Activated CD4-positive, alpha-beta T cell treated with anti-CD3 and anti-CD28 coated beads, Interleukin-2, amount 10 ng/mL, durations not matched to agents 24 days and 14 days (primary cell): ENCODE results near the gene FUT9. TPM values are rescaled to one million over a fixed set of nuclear protein-coding genes. Genes with fewer than 3 reads are reported as not detected.
"Not testable (repeated sequence)": the region's sequence is repeated elsewhere in the genome, so short reads cannot be mapped to it uniquely, and the experiment has no call there.

Source experiments
- DNase-seq: peaks from one replicate; pipeline ENCODE4 v3.0.0; 2022
- H3K27ac Mint-ChIP-seq: one replicate; pipeline ENCODE4 v1.8.0; 2022; ENCODE audit warnings: mild to moderate bottlenecking, mixed read lengths
- H3K27me3 Mint-ChIP-seq: one replicate; pipeline ENCODE4 v1.8.0; 2022; ENCODE audit warnings: mixed read lengths
- H3K36me3 Mint-ChIP-seq: one replicate; pipeline ENCODE4 v1.8.0; 2022; ENCODE audit warnings: low read depth, mild to moderate bottlenecking, mixed read lengths
- H3K4me1 Mint-ChIP-seq: one replicate; pipeline ENCODE4 v1.8.0; 2021; ENCODE audit warnings: mixed read lengths
- H3K4me3 Mint-ChIP-seq: one replicate; pipeline ENCODE4 v1.8.0; 2022; ENCODE audit warnings: mild to moderate bottlenecking, moderate library complexity, mixed read lengths
- H3K9me3 Mint-ChIP-seq: one replicate; pipeline ENCODE4 v1.8.0; 2021; ENCODE audit warnings: mixed read lengths
- intact Hi-C: fragments of 100-400 bp; cut with micrococcal nuclease; formaldehyde crosslinking; loops from one replicate; pipeline ENCODE4 v1.15.1; 2023
- total RNA-seq: library from RNA; stranded (reverse); gene quantifications from 2 replicates; pipeline ENCODE4 v1.2.3, GENCODE V29; 2022

FUT9 gene
- total RNA-seq, 1 donor from 2014 or later, result not detected

- no peak overlapping the region for H3K4me3 Mint-ChIP-seq
- H3K36me3 Mint-ChIP-seq, result no peaks in the 10 kb centered on the region
- intact Hi-C loops, result no loop called here
- no peaks in the 10 kb centered on the region for H3K27me3 Mint-ChIP-seq
- no peaks in the 10 kb centered on the region for H3K9me3 Mint-ChIP-seq
- no peak overlapping the region for H3K27ac Mint-ChIP-seq
- H3K4me1 Mint-ChIP-seq, result no peaks in the 10 kb centered on the region
- no peak for DNase-seq
Observed at GRCh38 chr6:96235927-96236326, 220.2 kb downstream of the FUT9 start.

GRCh38 chr6:96236471-96236870 lies 220.7 kb downstream of the FUT9 start:
- Mint-ChIP-seq H3K27ac (no peak overlapping the region), H3K4me3 (no peak overlapping the region), H3K4me1 (no peaks in the 10 kb centered on the region), H3K9me3 (no peaks in the 10 kb centered on the region), H3K36me3 (no peaks in the 10 kb centered on the region), H3K27me3 (no peaks in the 10 kb centered on the region)
- intact Hi-C loops, result no loop called here
- no peak for DNase-seq

GRCh38 chr6:96237638-96238347 lies 222.0 kb downstream of the FUT9 start:
- DNase-seq, result no peak
- no peak overlapping the region for H3K4me3 Mint-ChIP-seq
- no peaks in the 10 kb centered on the region for H3K36me3 Mint-ChIP-seq
- intact Hi-C loops, result no loop called here
- no peaks in the 10 kb centered on the region for H3K27me3 Mint-ChIP-seq
- no peaks in the 10 kb centered on the region for H3K9me3 Mint-ChIP-seq
- H3K27ac Mint-ChIP-seq, result no peak overlapping the region
- H3K4me1 Mint-ChIP-seq, result no peaks in the 10 kb centered on the region

- no peaks in the 10 kb centered on the region for H3K9me3 Mint-ChIP-seq
- no peak overlapping the region for H3K27ac Mint-ChIP-seq
- DNase-seq, result no peak
- H3K27me3 Mint-ChIP-seq, result no peaks in the 10 kb centered on the region
- intact Hi-C loops, result no loop called here
- no peak overlapping the region for H3K4me3 Mint-ChIP-seq
- H3K36me3 Mint-ChIP-seq, result no peaks in the 10 kb centered on the region
- no peaks in the 10 kb centered on the region for H3K4me1 Mint-ChIP-seq
Observed at GRCh38 chr6:96246563-96246962, 230.8 kb downstream of the FUT9 start.

GRCh38 chr6:96249755-96250154 lies 234.0 kb downstream of the FUT9 start:
- intact Hi-C loops, result no loop called here
- H3K9me3 Mint-ChIP-seq, result no peaks in the 10 kb centered on the region

GRCh38 chr6:96257751-96258150 lies 242.0 kb downstream of the FUT9 start:
- intact Hi-C loops, result no loop called here
- H3K27ac Mint-ChIP-seq, result no peak overlapping the region
- no peaks in the 10 kb centered on the region for H3K9me3 Mint-ChIP-seq

More at GRCh38 chr6:96249755-96250154, 234.0 kb downstream of the FUT9 start:
- Mint-ChIP-seq H3K27me3 (no peaks in the 10 kb centered on the region), H3K4me1 (no peaks in the 10 kb centered on the region), H3K36me3 (no peaks in the 10 kb centered on the region), H3K4me3 (no peak overlapping the region), H3K27ac (no peak overlapping the region)
- no peak for DNase-seq

GRCh38 chr6:96260787-96261430 lies 245.1 kb downstream of the FUT9 start:
- intact Hi-C loops, H3K27ac Mint-ChIP-seq, H3K4me1 Mint-ChIP-seq, H3K4me3 Mint-ChIP-seq, H3K9me3 Mint-ChIP-seq, H3K27me3 Mint-ChIP-seq, H3K36me3 Mint-ChIP-seq, DNase-seq: not testable (repeated sequence)

More at GRCh38 chr6:96257751-96258150, 242.0 kb downstream of the FUT9 start:
- Mint-ChIP-seq H3K36me3 (no peaks in the 10 kb centered on the region), H3K4me1 (no peaks in the 10 kb centered on the region), H3K4me3 (no peak overlapping the region), H3K27me3 (no peaks in the 10 kb centered on the region)
- DNase-seq, result no peak
